GM21423 (cell line): ENCODE results near the gene DAGLA.
"Not testable (repeated sequence)": the region's sequence is repeated elsewhere in the genome, so short reads cannot be mapped to it uniquely, and the experiment has no call there.

Source experiments
- ATAC-seq: cut with Tn5 transposase; IDR thresholded peaks from one replicate; pipeline ENCODE4 v1.9.1; 2021; ENCODE audit warnings: mild to moderate bottlenecking, moderate library complexity; ENCODE audit not compliant: unreplicated experiment

Gene DAGLA

GRCh38 chr11:61659413-61660196 lies 20.6 kb upstream of the DAGLA start:
- no peak for ATAC-seq

GRCh38 chr11:61660997-61661396 lies 19.2 kb upstream of the DAGLA start:
- ATAC-seq, result not testable (repeated sequence)

GRCh38 chr11:61666684-61667297 lies 13.4 kb upstream of the DAGLA start:
- no peak for ATAC-seq

- no peak for ATAC-seq
Observed at GRCh38 chr11:61667684-61668305, 12.4 kb upstream of the DAGLA start.

GRCh38 chr11:61669417-61669816 lies 10.8 kb upstream of the DAGLA start:
- ATAC-seq, result no peak

GRCh38 chr11:61670626-61671025 lies 9.6 kb upstream of the DAGLA start:
- ATAC-seq, result no peak

- ATAC-seq, result no peak
Observed at GRCh38 chr11:61671527-61671926, 8.7 kb upstream of the DAGLA start.

GRCh38 chr11:61673946-61674467 lies 6.2 kb upstream of the DAGLA start:
- ATAC-seq, result not testable (repeated sequence)

- ATAC-seq, result no peak
Observed at GRCh38 chr11:61675826-61676225, 4.4 kb upstream of the DAGLA start.

GRCh38 chr11:61679296-61679695 lies 895 bp upstream of the DAGLA start:
- ATAC-seq, result no peak

- ATAC-seq, result no peak
Observed at GRCh38 chr11:61680622-61681221, 531 bp downstream of the DAGLA start.

- ATAC-seq, result no peak
Observed at GRCh38 chr11:61682093-61682732, 2.0 kb downstream of the DAGLA start.

- ATAC-seq, result no peak
Observed at GRCh38 chr11:61682906-61683675, 2.9 kb downstream of the DAGLA start.

GRCh38 chr11:61683961-61684869 lies 4.0 kb downstream of the DAGLA start:
- ATAC-seq, result no peak

GRCh38 chr11:61684870-61685616 lies 4.9 kb downstream of the DAGLA start:
- ATAC-seq, result no peak

- ATAC-seq, result no peak
Observed at GRCh38 chr11:61685617-61685967, 5.4 kb downstream of the DAGLA start.

- ATAC-seq, result no peak
Observed at GRCh38 chr11:61686066-61686465, 5.9 kb downstream of the DAGLA start.

- ATAC-seq, result no peak
Observed at GRCh38 chr11:61686469-61686868, 6.3 kb downstream of the DAGLA start.

- ATAC-seq, result no peak
Observed at GRCh38 chr11:61687420-61687819, 7.2 kb downstream of the DAGLA start.
